HepG2 (cell line): ENCODE measurements around the gene MNAT1. TPM values are rescaled to one million over a fixed set of nuclear protein-coding genes. Genes with fewer than 3 reads are reported as not detected.

Experiments
- AGO2 ChIP-seq: fragments of 200-400 bp; formaldehyde crosslinking; optimal IDR thresholded peaks from 2 replicates; pipeline ENCODE3; 2017; ENCODE audit warnings: mild to moderate bottlenecking, low read depth, low read length, moderate library complexity
- CBX2 ChIP-seq, 2 experiments: fragments of 200-600 bp in 1 of 2; sonication (generic); formaldehyde crosslinking in 1 of 2; IDR thresholded peaks; 2 replicates each; pipeline versions ENCODE4 v1.7.0 to v1.8.1; 2018 to 2022; ENCODE audit warnings: low read depth in 2 of 2, low read length in 1 of 2, mild to moderate bottlenecking in 1 of 2, missing genetic modification reagents in 1 of 2
- HNF4A ChIP-seq: sonication (generic); formaldehyde crosslinking; IDR thresholded peaks from 2 replicates; pipeline ENCODE4 v1.4.0; 2020; ENCODE audit warnings: missing genetic modification reagents
- HNRNPUL1 ChIP-seq: fragments of 200-400 bp; formaldehyde crosslinking; IDR thresholded peaks from 2 replicates; pipeline ENCODE4 v1.6.1; 2017; ENCODE audit warnings: low read depth, mild to moderate bottlenecking, low read length, moderate library complexity
- JUN ChIP-seq: sonication (generic); formaldehyde crosslinking; IDR thresholded peaks from 2 replicates; pipeline ENCODE4 v1.4.0; 2020; ENCODE audit warnings: mild to moderate bottlenecking, missing genetic modification reagents
- KMT2B ChIP-seq: IDR thresholded peaks from 2 replicates; pipeline ENCODE4 v1.6.1; 2016; ENCODE audit warnings: missing genetic modification reagents, missing compliant biosample characterization
- MAFF ChIP-seq: IDR thresholded peaks from 2 replicates; pipeline ENCODE4 v1.6.1; 2011; ENCODE audit warnings: low read depth, low read length, improper control_type of control experiment
- MIXL1 ChIP-seq: IDR thresholded peaks from 2 replicates; pipeline ENCODE4 v1.6.1; 2016
- MYC ChIP-seq: sonication (generic); formaldehyde crosslinking; IDR thresholded peaks from 2 replicates; pipeline ENCODE4 v1.9.0; 2021; ENCODE audit warnings: missing genetic modification reagents, borderline replicate concordance
- NFE2L1 ChIP-seq: sonication (generic); formaldehyde crosslinking; IDR thresholded peaks from 2 replicates; pipeline ENCODE4 v1.4.0; 2020; ENCODE audit warnings: missing genetic modification reagents, mild to moderate bottlenecking, borderline replicate concordance
- RNF2 ChIP-seq: fragments of 450-650 bp; conservative IDR thresholded peaks from 2 replicates; pipeline ENCODE4 v1.6.1; 2016; ENCODE audit warnings: low read depth
- SCMH1 ChIP-seq: sonication (generic); formaldehyde crosslinking; IDR thresholded peaks from 2 replicates; pipeline ENCODE4 v1.9.0; 2021; ENCODE audit warnings: missing genetic modification reagents, mild to moderate bottlenecking, borderline replicate concordance
- SKI ChIP-seq: fragments of 450-650 bp; IDR thresholded peaks from one replicate; pipeline ENCODE4 v1.6.1; 2018; ENCODE audit warnings: mild to moderate bottlenecking; ENCODE audit not compliant: partially characterized antibody
- TARDBP ChIP-seq: sonication (generic); formaldehyde crosslinking; IDR thresholded peaks from 2 replicates; pipeline ENCODE4 v1.8.0; 2022; ENCODE audit warnings: mild to moderate bottlenecking, missing genetic modification reagents
- ZKSCAN8 ChIP-seq: IDR thresholded peaks from 2 replicates; pipeline ENCODE4 v1.6.1; 2016; ENCODE audit warnings: borderline replicate concordance, missing genetic modification reagents, missing compliant biosample characterization
- ZNF207 ChIP-seq: fragments of 450-650 bp; IDR thresholded peaks from 2 replicates; pipeline ENCODE4 v1.6.1; 2016; ENCODE audit warnings: antibody characterized with exemption, borderline replicate concordance
- ZNF224 ChIP-seq: sonication (generic); formaldehyde crosslinking; IDR thresholded peaks from 2 replicates; pipeline ENCODE4 v1.5.0; 2020; ENCODE audit warnings: mild to moderate bottlenecking, missing genetic modification reagents
- ZNF614 ChIP-seq: IDR thresholded peaks from 2 replicates; pipeline ENCODE4 v1.6.1; 2018; ENCODE audit warnings: missing biosample characterization, missing genetic modification reagents, inconsistent platforms, borderline replicate concordance
- ZNF792 ChIP-seq: IDR thresholded peaks from 2 replicates; pipeline ENCODE4 v1.6.1; 2016
- ZSCAN12 ChIP-seq: sonication (generic); formaldehyde crosslinking; IDR thresholded peaks from 2 replicates; pipeline ENCODE4 v1.9.0; 2021; ENCODE audit warnings: mild to moderate bottlenecking, missing genetic modification reagents
- polyA plus RNA-seq, 8 experiments: library from polyadenylated mRNA; depleted of rRNA in 3 of 8; stranded (reverse) in 7 of 8; unstranded in 1 of 8; fragments of >200 nt; fragmentation: Illumina TruSeq in 4 of 8; extraction: Trizol in 4 of 8; gene quantifications; 2 replicates each; pipeline versions ENCODE4 v1.2.1 to v1.2.3, GENCODE V29; 2011 to 2016; ENCODE audit warnings: low read depth in 4 of 8, missing spikeins in 1 of 8, mixed read lengths in 1 of 8; ENCODE audit not compliant: insufficient read depth in 1 of 8
- total RNA-seq, 5 experiments: library from RNA; depleted of rRNA; stranded (reverse); fragments of >200 nt; fragmentation: Illumina TruSeq; extraction: Trizol; gene quantifications; 2 replicates each; pipeline ENCODE4 v1.2.3, GENCODE V29; 2016; ENCODE audit warnings: low read depth in 1 of 5
- TF ChIP-seq, protein P1 (sequence below): sonication (generic); formaldehyde crosslinking; IDR thresholded peaks from 2 replicates; pipeline ENCODE4 v1.9.0; 2021; ENCODE audit warnings: missing genetic modification reagents, mild to moderate bottlenecking, borderline replicate concordance
- TF ChIP-seq, protein P2 (sequence below): sonication (generic); formaldehyde crosslinking; IDR thresholded peaks from 2 replicates; pipeline ENCODE4 v1.9.0; 2021; ENCODE audit warnings: missing genetic modification reagents, mild to moderate bottlenecking, borderline replicate concordance
- TF ChIP-seq, protein P3 (sequence below): sonication (generic); formaldehyde crosslinking; IDR thresholded peaks from 2 replicates; pipeline ENCODE4 v1.4.0; 2020; ENCODE audit warnings: missing genetic modification reagents, borderline replicate concordance
- TF ChIP-seq, protein P4 (sequence below): sonication (generic); formaldehyde crosslinking; IDR thresholded peaks from 2 replicates; pipeline ENCODE4 v1.5.0; 2020; ENCODE audit warnings: mild to moderate bottlenecking, missing genetic modification reagents

The MNAT1 gene
- total and polyA plus RNA-seq, 2 of the 13 experiments (the other 11 are each of a cell fraction or from before 2014, with no cell fraction given): 49.2 to 94.8 TPM

DNA sequence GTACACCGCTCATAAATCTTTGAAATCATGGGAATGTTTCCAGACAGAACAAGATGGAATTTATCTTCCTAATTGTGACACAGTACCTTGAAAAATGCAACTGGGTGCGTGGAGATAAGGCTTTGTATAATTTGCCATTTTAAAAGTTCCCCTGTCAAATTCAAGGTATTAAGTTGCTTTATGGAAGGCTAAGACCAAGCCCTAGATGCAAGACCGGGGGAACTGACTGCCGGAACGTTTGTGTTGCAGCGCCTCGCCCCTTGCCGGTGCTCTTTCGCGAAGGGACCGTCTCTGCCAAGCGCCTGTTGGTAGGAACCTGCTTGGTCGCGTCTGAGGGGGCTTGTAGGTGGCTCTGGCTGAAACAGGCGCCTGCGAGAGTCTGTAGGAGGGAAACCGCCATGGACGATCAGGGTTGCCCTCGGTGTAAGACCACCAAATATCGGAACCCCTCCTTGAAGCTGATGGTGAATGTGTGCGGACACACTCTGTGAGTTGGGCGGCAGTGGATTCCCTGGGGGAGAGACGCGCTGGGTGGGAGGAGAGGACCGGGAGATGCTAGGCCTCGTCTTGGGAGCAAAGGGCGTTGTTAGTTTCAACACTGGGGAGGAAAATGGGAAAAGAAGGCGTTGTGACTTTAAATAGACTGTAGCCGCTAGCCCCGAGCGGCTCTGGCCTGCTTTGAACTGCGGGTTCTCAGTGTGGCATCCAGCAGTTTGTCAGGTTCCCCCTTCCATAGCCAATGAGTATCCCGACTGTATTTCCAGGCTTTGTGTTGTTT, at the start of gene MNAT1 (continued):
- TF ChIP-seq CBX2 (IDR thresholded peaks at IDR 0.05; ENCODE audit: low read depth, low read length) (peak; percentile 77; the same call in 1 of the 2 replicates), CBX2 (CRISPR knock-in tag; IDR thresholded peaks at IDR 0.05; ENCODE audit: low read depth) (peak; percentile 93; the same call in 1 of the 2 replicates), ZKSCAN8 (CRISPR knock-in tag) (peak; percentile 87), NFE2L1 (CRISPR knock-in tag) (peak; percentile 54; the same call in 1 of the 2 replicates), MAFF (no peak), SKI (peak; percentile 73), RNF2 (0 out of 2 replicates have a peak, but pooled peaks have one; percentile 54), HNF4A (CRISPR knock-in tag) (peak; percentile 63), ZSCAN12 (CRISPR knock-in tag) (no peak), ZNF792 (CRISPR knock-in tag) (peak; percentile 92; the same call in 1 of the 2 replicates), JUN (CRISPR knock-in tag) (0 out of 2 replicates have a peak, but pooled peaks have one; percentile 56), ZNF614 (CRISPR knock-in tag) (peak; percentile 89), TARDBP (CRISPR knock-in tag) (peak; percentile 82; the same call in 1 of the 2 replicates), ZNF207 (no peak), MYC (CRISPR knock-in tag) (peak; percentile 66; the same call in 1 of the 2 replicates), MIXL1 (peak; percentile 80), HNRNPUL1 (no peak), KMT2B (CRISPR knock-in tag) (peak; percentile 98), SCMH1 (CRISPR knock-in tag) (no peak), AGO2 (no peak), ZNF224 (CRISPR knock-in tag) (0 out of 2 replicates have a peak, but pooled peaks have one; percentile 54)
- TF ChIP-seq, protein P1, sequence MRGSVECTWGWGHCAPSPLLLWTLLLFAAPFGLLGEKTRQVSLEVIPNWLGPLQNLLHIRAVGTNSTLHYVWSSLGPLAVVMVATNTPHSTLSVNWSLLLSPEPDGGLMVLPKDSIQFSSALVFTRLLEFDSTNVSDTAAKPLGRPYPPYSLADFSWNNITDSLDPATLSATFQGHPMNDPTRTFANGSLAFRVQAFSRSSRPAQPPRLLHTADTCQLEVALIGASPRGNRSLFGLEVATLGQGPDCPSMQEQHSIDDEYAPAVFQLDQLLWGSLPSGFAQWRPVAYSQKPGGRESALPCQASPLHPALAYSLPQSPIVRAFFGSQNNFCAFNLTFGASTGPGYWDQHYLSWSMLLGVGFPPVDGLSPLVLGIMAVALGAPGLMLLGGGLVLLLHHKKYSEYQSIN (CRISPR knock-in tag): no peak
- TF ChIP-seq, protein P2, sequence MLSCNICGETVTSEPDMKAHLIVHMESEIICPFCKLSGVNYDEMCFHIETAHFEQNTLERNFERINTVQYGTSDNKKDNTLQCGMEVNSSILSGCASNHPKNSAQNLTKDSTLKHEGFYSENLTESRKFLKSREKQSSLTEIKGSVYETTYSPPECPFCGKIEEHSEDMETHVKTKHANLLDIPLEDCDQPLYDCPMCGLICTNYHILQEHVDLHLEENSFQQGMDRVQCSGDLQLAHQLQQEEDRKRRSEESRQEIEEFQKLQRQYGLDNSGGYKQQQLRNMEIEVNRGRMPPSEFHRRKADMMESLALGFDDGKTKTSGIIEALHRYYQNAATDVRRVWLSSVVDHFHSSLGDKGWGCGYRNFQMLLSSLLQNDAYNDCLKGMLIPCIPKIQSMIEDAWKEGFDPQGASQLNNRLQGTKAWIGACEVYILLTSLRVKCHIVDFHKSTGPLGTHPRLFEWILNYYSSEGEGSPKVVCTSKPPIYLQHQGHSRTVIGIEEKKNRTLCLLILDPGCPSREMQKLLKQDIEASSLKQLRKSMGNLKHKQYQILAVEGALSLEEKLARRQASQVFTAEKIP (CRISPR knock-in tag): no peak
- TF ChIP-seq, protein P3, sequence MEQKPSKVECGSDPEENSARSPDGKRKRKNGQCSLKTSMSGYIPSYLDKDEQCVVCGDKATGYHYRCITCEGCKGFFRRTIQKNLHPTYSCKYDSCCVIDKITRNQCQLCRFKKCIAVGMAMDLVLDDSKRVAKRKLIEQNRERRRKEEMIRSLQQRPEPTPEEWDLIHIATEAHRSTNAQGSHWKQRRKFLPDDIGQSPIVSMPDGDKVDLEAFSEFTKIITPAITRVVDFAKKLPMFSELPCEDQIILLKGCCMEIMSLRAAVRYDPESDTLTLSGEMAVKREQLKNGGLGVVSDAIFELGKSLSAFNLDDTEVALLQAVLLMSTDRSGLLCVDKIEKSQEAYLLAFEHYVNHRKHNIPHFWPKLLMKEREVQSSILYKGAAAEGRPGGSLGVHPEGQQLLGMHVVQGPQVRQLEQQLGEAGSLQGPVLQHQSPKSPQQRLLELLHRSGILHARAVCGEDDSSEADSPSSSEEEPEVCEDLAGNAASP (CRISPR knock-in tag): peak; percentile 82
- TF ChIP-seq, protein P4, sequence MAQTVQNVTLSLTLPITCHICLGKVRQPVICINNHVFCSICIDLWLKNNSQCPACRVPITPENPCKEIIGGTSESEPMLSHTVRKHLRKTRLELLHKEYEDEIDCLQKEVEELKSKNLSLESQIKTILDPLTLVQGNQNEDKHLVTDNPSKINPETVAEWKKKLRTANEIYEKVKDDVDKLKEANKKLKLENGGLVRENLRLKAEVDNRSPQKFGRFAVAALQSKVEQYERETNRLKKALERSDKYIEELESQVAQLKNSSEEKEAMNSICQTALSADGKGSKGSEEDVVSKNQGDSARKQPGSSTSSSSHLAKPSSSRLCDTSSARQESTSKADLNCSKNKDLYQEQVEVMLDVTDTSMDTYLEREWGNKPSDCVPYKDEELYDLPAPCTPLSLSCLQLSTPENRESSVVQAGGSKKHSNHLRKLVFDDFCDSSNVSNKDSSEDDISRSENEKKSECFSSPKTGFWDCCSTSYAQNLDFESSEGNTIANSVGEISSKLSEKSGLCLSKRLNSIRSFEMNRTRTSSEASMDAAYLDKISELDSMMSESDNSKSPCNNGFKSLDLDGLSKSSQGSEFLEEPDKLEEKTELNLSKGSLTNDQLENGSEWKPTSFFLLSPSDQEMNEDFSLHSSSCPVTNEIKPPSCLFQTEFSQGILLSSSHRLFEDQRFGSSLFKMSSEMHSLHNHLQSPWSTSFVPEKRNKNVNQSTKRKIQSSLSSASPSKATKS (CRISPR knock-in tag): 0 out of 2 replicates have a peak, but pooled peaks have one; percentile 67
